Stimulated activated CD4-positive, alpha-beta T cell treated with anti-CD3 and anti-CD28 coated beads, Interleukin-15, amount 100 ng/mL, for 24 hours (primary cell): ENCODE measurements around the gene SORBS2.

Experiments
- DNase-seq: peaks from one replicate; pipeline ENCODE4 v3.0.0-alpha.2; 2020

Gene SORBS2

DNA sequence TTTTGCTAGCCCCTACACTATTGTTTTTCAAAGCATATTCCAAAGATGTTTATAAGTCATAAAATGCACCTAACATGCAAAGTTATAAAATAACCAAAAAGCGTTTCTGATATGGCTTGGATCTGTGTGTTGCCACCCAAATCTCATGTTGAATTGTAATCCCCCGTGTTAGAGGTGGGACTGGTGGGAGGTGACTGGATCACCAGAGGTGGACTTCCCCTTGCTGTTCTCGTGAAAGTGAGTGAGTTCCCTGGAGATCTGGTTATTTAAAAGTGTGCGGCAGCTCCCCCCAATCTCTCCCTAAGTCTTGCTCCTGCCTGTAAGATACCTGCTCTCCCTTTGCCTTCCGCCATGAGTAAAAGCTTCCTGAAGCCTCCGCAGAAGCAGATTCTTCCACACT, 22.8 kb upstream of the SORBS2 start:
- DNase-seq = no peak

DNA sequence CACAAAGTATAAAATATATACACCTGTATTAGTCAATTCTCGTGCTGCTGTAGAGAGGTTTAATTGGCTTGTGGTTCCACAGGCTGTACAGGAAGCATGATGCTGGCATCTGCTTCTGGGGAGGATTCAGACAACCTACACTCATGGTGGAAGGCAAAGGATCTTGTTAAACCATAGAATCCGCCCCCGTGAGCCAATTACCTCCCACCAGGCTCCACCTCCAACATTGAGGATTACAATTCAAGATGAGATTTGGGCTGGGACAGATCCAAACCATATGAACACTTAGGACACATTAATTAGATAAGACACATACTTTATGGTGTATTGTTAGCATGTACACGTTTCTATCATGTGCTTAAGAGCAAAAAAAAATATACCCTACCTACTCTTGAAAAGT, 22.1 kb upstream of the SORBS2 start:
- DNase-seq = no peak

- DNase-seq = no peak
These were observed 21.1 kb upstream of the SORBS2 start for GRCh38 chr4:185833055-185833598.

DNA sequence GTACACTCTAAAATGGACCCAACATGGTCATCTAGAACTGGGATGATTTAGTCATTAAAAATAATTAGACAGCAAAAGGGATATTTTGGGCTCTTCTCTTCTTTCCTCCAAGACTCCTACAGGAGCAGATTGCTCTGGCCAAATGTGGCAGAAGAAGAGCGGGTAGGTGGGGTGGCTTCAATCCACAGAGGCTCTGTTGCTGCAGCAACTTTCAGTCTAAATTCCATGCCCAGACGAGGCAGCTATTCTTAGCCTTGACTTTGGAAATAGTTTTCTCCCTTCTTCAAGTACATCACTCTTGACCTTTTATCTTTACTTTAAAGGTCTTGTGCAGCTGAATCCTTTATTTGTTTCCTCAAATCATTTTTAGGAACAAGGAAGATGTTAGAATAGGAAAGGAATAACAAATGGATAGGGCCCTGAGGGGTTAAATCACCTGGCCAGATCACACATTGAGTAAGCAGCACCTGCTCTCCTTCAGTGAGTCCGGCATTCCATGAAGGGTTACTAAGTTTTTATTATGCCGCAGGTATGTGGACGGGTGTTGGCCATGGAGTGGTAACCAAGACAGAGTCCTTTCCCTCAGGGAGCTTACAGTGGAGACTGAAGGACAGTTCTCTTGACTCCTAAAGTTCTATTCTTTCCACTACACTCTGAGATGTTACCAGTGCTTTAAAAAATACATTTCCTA, 19.3 kb upstream of the SORBS2 start:
- DNase-seq = no peak

DNA sequence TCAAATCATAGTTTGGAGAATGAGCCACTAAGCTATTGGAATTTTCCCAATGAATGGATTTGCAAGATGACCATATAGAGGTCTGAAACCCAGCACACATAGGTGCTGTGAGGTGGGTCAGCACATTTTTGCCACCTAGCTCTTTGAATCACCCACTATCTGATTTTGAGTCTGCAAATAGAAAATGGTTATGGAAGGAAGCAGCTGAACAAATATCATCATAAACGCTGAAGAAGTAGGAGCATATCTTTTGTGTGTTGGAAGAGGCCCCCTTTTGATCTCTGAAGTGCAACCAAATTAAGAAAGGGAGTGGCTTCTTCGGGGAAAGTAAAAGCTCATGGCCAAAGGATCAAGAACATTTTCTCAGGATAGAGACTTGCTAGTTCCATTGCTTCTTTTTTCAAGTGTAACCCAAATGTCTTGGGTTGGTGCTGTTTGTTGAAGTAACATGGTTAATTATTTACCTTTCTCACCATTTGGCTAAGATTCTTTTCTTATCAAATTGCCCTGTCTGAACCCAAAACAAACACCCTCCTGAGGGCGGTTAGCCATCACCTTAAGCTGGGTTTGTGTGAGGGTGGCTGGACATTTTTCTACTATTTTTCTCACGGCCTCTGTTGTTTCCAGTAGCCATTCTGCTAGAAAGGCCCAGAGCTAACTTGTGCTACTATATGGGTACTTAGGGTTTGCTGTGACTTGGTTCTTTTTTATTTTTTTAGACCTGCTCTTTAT, 18.4 kb upstream of the SORBS2 start:
- no peak for DNase-seq

DNA sequence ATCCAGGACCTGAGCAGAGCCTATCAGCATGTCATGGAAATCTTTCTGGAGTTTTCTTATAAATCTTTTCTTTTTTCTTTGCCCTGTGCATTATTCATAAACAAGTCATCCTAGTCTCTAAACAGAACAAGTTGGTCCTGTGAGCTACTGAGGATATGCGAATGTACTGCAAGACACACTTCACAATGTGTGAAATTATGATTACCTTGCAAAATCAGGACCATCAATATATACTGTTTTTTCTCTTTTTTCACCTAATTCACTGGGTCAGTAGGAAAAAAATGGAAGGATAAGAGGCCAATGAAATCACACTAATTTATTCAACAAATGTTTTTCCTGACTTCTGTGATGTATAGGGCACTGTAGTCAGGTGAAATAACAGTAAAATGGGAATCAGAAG, 14.4 kb upstream of the SORBS2 start:
- no peak for DNase-seq

GRCh38 chr4:185825737-185826136, 13.7 kb upstream of the SORBS2 start:
- DNase-seq = no peak

DNA sequence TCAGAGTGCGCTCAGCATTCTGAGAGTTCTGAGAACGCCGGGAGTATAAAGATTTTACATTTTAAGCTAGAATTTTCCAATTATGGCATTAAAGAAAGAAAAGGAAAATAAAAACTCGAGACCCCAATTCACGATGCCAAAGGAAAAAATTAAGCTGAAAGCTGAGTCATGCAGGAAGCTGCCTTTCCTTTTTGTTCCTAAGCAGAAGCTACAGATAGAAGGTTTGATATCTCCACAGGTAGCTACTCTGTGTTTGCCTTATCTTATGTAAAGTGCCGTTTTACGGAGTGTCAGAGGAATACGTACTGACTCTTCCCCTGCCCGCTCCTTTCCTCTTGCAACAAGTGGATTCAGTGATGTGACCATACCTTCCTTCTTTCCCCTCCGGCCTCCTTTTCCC, 10.8 kb upstream of the SORBS2 start:
- DNase-seq = no peak

- DNase-seq = no peak
These were observed 9.0 kb upstream of the SORBS2 start for GRCh38 chr4:185821029-185821419.

- DNase-seq = no peak
These were observed 8.4 kb upstream of the SORBS2 start for GRCh38 chr4:185820146-185821028.

- no peak for DNase-seq
These were observed 7.2 kb upstream of the SORBS2 start for GRCh38 chr4:185819144-185819543.

DNA sequence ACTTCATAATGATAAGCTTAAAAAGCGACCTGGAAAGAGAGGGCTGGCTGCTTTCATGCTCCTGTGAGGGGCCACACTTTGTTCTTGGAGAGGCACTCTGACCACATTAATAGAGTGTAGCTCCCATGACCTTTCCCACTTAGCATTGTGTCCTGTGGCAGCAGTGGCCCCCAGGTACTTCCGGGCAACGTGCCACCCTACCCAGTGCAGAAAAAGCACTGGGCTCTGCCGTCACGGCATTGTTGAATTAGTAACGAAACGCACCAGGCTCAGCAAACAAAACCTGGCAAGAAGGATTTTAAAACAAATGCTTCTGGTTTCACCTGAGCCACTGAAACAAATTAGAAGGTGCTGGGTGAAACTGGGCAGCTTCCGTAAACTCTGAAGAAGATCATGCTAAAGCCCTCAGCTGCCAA, 5.4 kb upstream of the SORBS2 start:
- DNase-seq = no peak

DNA sequence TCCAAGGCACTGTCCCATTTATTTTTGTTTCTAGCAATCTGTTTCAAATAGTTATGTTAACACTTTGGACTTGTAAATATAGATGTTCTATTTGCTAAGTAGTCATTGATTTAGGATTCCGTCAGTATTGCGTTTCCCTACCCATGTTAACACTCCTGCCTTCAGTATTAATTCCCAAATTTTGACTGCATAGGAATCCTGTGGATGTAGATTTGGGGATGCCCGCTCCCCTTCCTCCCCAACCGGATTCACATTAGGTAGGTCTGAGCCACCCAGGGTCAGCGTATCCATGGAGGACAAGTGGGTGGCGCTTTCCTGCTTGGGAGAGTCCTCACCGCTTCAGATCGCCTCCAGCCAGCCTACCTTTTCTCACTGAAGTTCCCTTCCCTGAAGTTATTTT, 1.1 kb upstream of the SORBS2 start:
- DNase-seq = no peak

DNA sequence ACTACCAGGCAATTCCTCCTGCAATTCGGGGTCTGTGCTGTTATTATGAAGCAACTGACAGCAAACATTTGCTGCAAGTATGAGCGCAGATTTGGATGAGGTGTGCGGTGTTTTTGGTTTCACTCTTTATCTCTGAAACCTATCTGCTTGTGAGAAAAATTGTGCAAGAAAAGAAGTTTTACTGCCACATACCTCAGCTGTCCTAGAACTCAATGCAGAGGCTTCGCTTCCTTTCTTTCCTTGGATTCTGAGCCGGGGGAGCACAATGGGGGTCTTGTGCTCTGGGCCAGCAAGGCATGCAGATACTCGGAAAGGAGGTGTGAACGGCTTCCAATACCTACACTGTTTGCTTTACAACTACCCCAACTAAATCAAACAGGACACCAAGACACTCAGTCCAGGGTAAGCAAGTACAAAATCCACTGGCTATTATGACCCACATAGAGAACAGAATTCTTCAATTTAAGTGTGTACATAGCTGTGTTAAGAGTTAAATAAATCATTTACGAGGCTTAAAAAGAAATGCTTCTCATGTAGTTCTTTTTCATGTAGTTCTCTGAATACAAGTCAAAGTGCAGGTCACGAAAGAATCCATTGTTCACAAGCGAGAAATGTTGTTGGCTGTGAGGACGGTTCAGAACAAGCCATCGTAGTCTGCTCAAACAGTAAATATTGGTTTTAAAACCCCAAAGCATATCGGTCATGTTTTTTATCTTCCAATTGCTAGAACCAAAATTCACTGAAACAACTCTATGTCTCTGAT, 1.1 kb downstream of the SORBS2 start:
- DNase-seq = no peak

- no peak for DNase-seq
These were observed 2.4 kb downstream of the SORBS2 start for GRCh38 chr4:185809533-185810071.

DNA sequence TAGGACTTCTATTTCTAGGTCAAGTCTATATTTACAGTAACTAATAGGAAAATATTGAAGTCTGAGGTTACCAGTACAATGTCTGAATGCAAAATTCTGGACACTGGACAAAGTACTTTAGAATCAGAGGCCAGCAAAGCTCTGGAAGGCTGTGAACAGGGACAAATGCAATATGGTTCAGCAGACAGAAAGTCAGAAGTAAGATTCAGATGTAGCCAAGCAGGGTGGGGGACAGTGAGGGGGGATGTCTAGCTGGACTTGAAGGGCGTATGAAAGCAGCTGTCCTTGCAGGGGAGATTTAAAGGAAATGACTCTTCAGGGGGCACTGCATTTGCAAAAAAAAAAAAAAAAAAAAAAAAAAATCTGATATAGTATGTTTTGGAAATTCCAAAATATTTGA, 2.9 kb downstream of the SORBS2 start:
- DNase-seq = no peak

GRCh38 chr4:185805979-185806378, 6.0 kb downstream of the SORBS2 start:
- DNase-seq = no peak

- DNase-seq = no peak
These were observed 6.7 kb downstream of the SORBS2 start for GRCh38 chr4:185805262-185805802.

- DNase-seq = no peak
These were observed 9.0 kb downstream of the SORBS2 start for GRCh38 chr4:185803022-185803421.

DNA sequence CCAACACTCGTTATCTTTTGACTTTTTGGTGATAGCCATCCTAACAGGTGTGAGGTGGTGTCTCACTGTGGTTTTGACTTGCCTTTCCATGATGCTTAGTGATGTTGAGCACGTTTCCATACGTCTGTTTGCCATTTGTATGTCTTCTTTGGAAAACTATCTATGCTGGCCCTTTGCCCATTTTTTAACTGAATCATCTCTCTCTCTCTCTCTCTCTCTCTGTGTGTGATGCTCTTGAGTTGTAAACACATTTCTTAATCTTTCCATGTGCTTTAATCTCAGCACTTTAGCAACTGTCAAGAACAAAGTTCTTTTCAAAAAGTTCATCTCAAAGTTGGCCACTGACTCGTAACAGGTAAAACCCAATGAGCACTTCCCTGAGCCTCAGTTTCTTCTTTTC, 10.5 kb downstream of the SORBS2 start:
- no peak for DNase-seq

DNA sequence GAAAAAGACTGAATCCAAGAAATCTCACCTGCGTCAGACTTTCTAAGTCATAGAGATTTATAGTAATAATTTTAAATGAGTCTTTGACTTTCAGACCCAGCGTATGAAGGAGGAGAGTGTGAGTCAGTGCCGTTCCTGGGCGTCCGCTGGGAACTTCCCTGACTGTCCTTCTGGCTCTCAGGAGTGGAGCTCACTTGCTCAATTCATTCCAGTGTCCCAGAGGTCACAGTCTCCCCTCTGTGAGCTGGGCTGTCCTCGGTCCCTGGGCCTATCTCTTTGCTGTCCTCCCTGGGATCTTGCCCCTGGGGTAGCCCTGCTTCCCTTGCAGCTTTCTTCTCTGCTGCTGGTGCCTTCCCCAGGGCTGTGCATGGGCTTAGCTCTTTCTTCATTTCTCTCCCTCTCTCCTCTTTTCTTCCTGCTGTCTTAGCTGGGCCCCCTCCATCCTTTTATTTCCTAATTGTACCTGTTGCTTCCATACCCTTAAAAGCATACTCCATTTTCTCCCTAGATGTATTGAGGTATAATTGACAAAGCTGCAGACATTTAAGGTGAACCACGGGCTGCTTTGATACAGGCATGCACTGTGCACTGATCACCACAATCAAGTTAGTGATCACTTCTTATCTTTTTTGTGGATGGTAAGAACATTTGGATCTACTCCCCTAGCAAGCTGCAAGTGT, 11.6 kb downstream of the SORBS2 start:
- no peak for DNase-seq
